ENCODE data around the gene AGBL1.
"Not testable (repeated sequence)": the region's sequence is repeated elsewhere in the genome, so short reads cannot be mapped to it uniquely, and the experiment has no call there.

The AGBL1 gene

DNA sequence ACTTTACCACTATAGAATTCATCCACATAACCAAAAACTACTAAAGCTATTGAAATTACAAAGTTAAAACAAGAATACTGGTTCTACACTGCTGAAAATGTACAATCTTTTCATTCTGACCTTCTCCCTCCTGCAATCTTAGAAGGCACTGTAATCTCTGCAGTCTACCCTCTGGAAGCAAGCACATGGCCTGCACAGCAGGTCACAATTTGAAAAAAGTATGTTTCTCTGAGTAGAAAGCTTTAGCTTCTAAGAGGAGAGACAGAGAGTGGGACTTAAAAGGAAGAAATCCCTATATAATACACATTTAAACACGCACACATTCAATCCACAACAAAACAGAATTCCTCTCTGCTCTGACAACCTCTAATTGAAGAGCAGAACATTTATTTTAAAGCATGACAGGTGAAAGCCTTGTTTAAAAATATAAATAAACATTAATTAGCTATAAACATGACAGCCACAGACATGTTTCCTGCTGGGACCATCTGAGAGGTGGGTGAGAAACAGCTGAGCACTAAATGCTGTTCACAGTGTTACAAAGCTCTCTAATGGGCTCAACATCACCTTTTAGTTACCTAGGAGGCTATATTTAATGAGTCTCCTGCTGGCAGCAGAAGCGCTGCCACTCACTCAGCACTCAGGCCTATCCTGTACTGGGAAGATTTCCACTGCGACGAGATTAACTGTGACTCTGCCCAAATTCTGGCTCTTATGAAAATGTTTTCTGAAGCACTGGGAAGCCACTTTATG lies 447.4 kb downstream of the AGBL1 start (continued):
- TF ChIP-seq, protein P1, sequence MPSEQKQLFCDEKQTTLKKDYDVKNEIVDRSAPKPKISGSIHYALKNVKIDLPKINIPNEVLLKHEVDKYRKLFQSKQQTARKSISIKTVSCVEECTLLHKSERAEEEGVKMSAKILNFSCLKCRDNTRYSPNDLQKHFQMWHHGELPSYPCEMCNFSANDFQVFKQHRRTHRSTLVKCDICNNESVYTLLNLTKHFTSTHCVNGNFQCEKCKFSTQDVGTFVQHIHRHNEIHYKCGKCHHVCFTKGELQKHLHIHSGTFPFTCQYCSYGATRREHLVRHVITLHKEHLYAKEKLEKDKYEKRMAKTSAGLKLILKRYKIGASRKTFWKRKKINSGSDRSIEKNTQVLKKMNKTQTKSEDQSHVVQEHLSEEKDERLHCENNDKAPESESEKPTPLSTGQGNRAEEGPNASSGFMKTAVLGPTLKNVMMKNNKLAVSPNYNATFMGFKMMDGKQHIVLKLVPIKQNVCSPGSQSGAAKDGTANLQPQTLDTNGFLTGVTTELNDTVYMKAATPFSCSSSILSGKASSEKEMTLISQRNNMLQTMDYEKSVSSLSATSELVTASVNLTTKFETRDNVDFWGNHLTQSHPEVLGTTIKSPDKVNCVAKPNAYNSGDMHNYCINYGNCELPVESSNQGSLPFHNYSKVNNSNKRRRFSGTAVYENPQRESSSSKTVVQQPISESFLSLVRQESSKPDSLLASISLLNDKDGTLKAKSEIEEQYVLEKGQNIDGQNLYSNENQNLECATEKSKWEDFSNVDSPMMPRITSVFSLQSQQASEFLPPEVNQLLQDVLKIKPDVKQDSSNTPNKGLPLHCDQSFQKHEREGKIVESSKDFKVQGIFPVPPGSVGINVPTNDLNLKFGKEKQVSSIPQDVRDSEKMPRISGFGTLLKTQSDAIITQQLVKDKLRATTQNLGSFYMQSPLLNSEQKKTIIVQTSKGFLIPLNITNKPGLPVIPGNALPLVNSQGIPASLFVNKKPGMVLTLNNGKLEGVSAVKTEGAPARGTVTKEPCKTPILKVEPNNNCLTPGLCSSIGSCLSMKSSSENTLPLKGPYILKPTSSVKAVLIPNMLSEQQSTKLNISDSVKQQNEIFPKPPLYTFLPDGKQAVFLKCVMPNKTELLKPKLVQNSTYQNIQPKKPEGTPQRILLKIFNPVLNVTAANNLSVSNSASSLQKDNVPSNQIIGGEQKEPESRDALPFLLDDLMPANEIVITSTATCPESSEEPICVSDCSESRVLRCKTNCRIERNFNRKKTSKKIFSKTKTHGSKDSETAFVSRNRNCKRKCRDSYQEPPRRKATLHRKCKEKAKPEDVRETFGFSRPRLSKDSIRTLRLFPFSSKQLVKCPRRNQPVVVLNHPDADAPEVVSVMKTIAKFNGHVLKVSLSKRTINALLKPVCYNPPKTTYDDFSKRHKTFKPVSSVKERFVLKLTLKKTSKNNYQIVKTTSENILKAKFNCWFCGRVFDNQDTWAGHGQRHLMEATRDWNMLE (tag by site-specific recombination; conservative IDR thresholded peaks at IDR 0.05; ENCODE audit: low read depth): no peak
- TF ChIP-seq SP3 (tag by site-specific recombination; IDR thresholded peaks at IDR 0.05) (no peak), ZEB2 (tag by site-specific recombination; IDR thresholded peaks at IDR 0.05) (no peak), ZNF341 (tag by site-specific recombination; IDR thresholded peaks at IDR 0.05; ENCODE audit: low read depth) (no peak), ZNF37A (tag by site-specific recombination; IDR thresholded peaks at IDR 0.05) (no peak), BCL11B (tag by site-specific recombination; IDR thresholded peaks at IDR 0.05; ENCODE audit: low read depth) (no peak), ZNF140 (tag by site-specific recombination; IDR thresholded peaks at IDR 0.05) (no peak), ZNF138 (tag by site-specific recombination; IDR thresholded peaks at IDR 0.05; ENCODE audit: borderline replicate concordance) (no peak), ZNF544 (tag by site-specific recombination; IDR thresholded peaks at IDR 0.05) (no peak), ZIC2 (tag by site-specific recombination; IDR thresholded peaks at IDR 0.05) (no peak)
- TF ChIP-seq, protein P2, sequence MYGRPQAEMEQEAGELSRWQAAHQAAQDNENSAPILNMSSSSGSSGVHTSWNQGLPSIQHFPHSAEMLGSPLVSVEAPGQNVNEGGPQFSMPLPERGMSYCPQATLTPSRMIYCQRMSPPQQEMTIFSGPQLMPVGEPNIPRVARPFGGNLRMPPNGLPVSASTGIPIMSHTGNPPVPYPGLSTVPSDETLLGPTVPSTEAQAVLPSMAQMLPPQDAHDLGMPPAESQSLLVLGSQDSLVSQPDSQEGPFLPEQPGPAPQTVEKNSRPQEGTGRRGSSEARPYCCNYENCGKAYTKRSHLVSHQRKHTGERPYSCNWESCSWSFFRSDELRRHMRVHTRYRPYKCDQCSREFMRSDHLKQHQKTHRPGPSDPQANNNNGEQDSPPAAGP (tag by site-specific recombination; IDR thresholded peaks at IDR 0.05): no peak

DNA sequence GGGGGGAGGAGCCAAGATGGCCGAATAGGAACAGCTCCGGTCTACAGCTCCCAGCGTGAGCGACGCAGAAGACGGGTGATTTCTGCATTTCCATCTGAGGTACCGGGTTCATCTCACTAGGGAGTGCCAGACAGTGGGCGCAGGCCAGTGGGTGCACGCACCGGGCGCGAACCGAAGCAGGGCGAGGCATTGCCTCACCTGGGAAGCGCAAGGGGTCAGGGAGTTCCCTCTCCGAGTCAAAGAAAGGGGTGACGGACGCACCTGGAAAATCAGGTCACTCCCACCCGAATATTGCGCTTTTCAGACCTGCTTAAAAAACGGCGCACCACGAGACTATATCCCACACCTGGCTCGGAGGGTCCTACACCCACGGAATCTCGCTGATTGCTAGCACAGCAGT lies 448.4 kb downstream of the AGBL1 start:
- H3K36me3 ChIP-seq (ENCODE audit: control insufficient read depth in 2 of 2, insufficient read depth in 1 of 2, low read length in 2 of 2); CTCF ChIA-PET; H3K4me1 ChIP-seq (ENCODE audit: control insufficient read depth, insufficient read depth, low read length); H3K9me3 ChIP-seq (ENCODE audit: control insufficient read depth, insufficient read depth, low read depth, low read length); H3K4me3 ChIP-seq (ENCODE audit: low read depth, low read length); POLR2A ChIA-PET; H3K27ac ChIP-seq (ENCODE audit: extremely low read depth, low read depth, low read length): not testable (repeated sequence)

DNA sequence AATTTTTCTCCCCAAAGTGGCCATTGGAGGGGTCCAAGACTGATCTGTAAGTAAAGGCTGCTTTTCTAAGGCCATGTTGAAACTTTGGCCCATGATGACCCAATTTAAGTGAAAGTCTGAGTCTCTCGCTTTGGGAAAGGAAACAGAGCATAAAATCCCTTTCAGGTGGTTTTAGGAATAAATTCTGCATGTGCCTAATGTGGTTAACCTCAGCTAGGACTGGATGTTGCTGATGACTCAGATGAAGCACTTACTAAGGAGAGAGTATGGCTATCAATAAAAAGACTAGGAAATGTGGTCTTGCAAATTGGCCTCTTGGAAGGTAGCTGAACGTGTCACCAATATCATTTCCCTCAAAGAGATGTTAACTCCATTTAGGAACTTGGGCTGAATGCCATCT lies 458.5 kb downstream of the AGBL1 start:
- Histone ChIP-seq H3K27ac (ENCODE audit: extremely low read depth, low read depth, low read length) (no peak overlapping the region), H3K4me1 (ENCODE audit: control insufficient read depth, insufficient read depth, low read length) (no peaks in the 10 kb centered on the region), H3K36me3 (ENCODE audit: control insufficient read depth in 2 of 2, insufficient read depth in 1 of 2, low read length in 2 of 2) (no peaks in the 10 kb centered on the region), H3K4me3 (ENCODE audit: low read depth, low read length) (no peak overlapping the region), H3K9me3 (ENCODE audit: control insufficient read depth, insufficient read depth, low read depth, low read length) (no peaks in the 10 kb centered on the region)
- ChIA-PET POLR2A (no interaction called here), CTCF (interaction anchor here (0.6 kb wide), 1 partner anchor 36 kb away, joined by 6 read pairs; no protein-coding TSS in a partner anchor)
- TF ChIP-seq ZNF626 (tag by site-specific recombination; IDR thresholded peaks at IDR 0.05) (no peak), ZSCAN23 (tag by site-specific recombination; IDR thresholded peaks at IDR 0.05) (no peak), ZNF548 (tag by site-specific recombination; IDR thresholded peaks at IDR 0.05) (no peak), ZNF792 (tag by site-specific recombination; IDR thresholded peaks at IDR 0.05) (no peak), SETDB1 (IDR thresholded peaks at IDR 0.05; ENCODE audit: insufficient read length, low read length) (no peak)
